OCI-LY3 (cell line): Measurements from ENCODE around the gene ELL2.

Source experiments
- CTCF ChIP-seq: fragments of 200-600, 300-600 bp; sonication (generic); IDR thresholded peaks from 2 replicates; pipeline ENCODE4 v1.5.1; 2014; ENCODE audit warnings: antibody characterized with exemption, low read length, low read depth
- EZH2phosphoT487 ChIP-seq: fragments of 200-600 bp; shearing (Covaris generic); IDR thresholded peaks from 2 replicates; pipeline ENCODE4 v1.6.1; 2018; ENCODE audit warnings: antibody characterized with exemption, mixed run types, low read depth

- TF ChIP-seq CTCF = no peak
- TF ChIP-seq EZH2phosphoT487 = no peak
These were observed 77.7 kb downstream of the ELL2 start for GRCh38 chr5:95884017-95884325.
